Neural crest cell (in vitro differentiated cells): ENCODE results near the gene RHEB. TPM values are rescaled to one million over a fixed set of nuclear protein-coding genes. Genes with fewer than 3 reads are reported as not detected.

Experiments used
- DNase-seq: peaks from one replicate; pipeline ENCODE4 v3.0.0; 2021; ENCODE audit warnings: low read depth, mixed read lengths, low spot score
- H3K27ac Mint-ChIP-seq: one replicate; pipeline ENCODE4 v1.8.0; 2021; ENCODE audit warnings: mild to moderate bottlenecking, mixed read lengths; ENCODE audit not compliant: unreplicated experiment
- H3K27me3 Mint-ChIP-seq: 2 replicates; pipeline ENCODE4 v1.8.0; 2021; ENCODE audit warnings: low read depth, mild to moderate bottlenecking, mixed read lengths
- H3K36me3 Mint-ChIP-seq: 2 replicates; pipeline ENCODE4 v1.8.0; 2021; ENCODE audit warnings: low read depth, mild to moderate bottlenecking, mixed read lengths
- H3K4me1 Mint-ChIP-seq: 2 replicates; pipeline ENCODE4 v1.8.0; 2021; ENCODE audit warnings: mixed read lengths
- H3K4me3 Mint-ChIP-seq: one replicate; pipeline ENCODE4 v1.8.0; 2021; ENCODE audit warnings: mild to moderate bottlenecking, mixed read lengths
- H3K9me3 Mint-ChIP-seq: 2 replicates; pipeline ENCODE4 v1.8.0; 2021; ENCODE audit warnings: mixed read lengths
- total RNA-seq: library from RNA; stranded (reverse); gene quantifications from 2 replicates; pipeline ENCODE4 v1.2.1, GENCODE V29; 2021
- TF ChIP-seq, protein P1 (sequence below): fragments of 200-600 bp; sonication (generic); conservative IDR thresholded peaks from 2 replicates; pipeline ENCODE4 v1.5.0; 2021; ENCODE audit warnings: antibody characterized with exemption, mild to moderate bottlenecking

The RHEB gene
- total RNA-seq, 1 donor from 2014 or later: 92.9 TPM

DNA sequence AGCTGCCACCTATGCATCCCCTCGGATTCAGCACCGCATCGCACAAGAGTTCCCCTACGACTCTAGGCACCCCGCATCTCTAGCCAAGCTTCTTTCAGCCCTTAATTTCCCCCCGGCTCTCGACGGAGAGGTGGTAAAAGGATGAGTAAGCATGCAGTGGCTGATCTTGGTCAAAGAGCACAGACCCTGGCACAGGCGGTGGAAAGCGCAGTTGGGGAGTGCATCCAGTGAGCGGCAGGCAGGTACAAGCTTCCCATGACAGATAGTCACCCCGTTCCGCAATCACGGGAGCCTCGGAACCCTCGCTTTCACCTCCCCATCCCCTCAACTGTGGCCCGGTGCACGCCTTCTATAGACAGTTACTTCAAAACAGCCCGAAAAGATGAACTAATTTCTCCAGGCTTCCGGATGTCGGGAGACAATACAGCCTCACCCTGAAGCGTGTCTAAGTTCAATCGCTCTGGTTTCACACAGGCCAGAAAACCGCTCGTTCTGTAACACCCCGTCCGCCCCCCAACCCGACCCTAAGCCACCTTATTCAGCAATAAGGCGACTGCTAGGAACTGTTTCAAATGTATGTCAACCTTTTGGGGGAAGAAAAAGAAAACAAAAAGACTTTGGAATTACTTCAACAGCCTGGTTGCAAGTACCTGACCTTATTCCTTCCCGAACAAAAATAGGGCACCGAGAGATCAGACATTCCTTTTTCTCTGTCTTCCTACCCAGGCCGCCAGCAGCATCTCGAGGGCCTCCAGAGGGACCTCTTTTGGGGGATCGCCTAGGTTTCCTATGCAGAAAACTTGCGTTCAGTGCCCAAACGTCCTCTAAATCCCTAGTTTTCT is 1.4 kb downstream of the RHEB start:
- DNase-seq: no peak
- peak overlapping the region; percentile 95 for H3K27ac Mint-ChIP-seq
- H3K9me3 Mint-ChIP-seq: peaks cover 7% of the 10 kb centered on the region
- H3K4me1 Mint-ChIP-seq: peaks cover 38% of the 10 kb centered on the region
- peaks cover 18% of the 10 kb centered on the region for H3K36me3 Mint-ChIP-seq
- H3K27me3 Mint-ChIP-seq: no peaks in the 10 kb centered on the region
- TF ChIP-seq, protein P1, sequence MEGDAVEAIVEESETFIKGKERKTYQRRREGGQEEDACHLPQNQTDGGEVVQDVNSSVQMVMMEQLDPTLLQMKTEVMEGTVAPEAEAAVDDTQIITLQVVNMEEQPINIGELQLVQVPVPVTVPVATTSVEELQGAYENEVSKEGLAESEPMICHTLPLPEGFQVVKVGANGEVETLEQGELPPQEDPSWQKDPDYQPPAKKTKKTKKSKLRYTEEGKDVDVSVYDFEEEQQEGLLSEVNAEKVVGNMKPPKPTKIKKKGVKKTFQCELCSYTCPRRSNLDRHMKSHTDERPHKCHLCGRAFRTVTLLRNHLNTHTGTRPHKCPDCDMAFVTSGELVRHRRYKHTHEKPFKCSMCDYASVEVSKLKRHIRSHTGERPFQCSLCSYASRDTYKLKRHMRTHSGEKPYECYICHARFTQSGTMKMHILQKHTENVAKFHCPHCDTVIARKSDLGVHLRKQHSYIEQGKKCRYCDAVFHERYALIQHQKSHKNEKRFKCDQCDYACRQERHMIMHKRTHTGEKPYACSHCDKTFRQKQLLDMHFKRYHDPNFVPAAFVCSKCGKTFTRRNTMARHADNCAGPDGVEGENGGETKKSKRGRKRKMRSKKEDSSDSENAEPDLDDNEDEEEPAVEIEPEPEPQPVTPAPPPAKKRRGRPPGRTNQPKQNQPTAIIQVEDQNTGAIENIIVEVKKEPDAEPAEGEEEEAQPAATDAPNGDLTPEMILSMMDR: no peak
- peak overlapping the region; percentile 99 for H3K4me3 Mint-ChIP-seq

DNA sequence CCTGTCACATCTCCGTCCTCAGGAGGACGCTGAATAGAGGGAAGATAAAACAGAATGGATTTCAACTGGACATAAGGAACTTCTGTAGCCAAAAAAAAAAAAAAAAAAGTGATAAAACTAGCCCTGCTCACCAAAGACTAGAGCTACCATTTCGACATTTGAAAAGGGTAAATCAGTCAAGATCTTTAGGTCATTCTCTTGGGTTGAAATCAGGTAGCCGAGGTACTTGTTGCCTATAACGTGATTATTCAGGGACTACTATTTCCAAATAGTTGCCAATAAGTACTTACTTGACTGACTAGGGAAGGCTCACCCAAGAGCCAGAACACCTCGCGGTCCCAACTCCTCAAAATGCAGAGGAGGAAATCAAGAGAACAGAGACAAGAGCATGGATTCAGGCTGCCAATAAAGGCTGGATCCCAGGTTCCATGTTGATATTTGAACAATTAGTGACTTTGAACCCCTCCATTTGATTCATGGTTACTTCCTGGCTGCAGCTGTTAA is 2.0 kb downstream of the RHEB start:
- H3K27me3 Mint-ChIP-seq: no peaks in the 10 kb centered on the region
- peaks cover 41% of the 10 kb centered on the region for H3K4me1 Mint-ChIP-seq
- H3K36me3 Mint-ChIP-seq: peaks cover 20% of the 10 kb centered on the region
- H3K27ac Mint-ChIP-seq: peak overlapping the region; percentile 46
- peak overlapping the region; percentile 99 for H3K4me3 Mint-ChIP-seq
- H3K9me3 Mint-ChIP-seq: peaks cover 7% of the 10 kb centered on the region
- TF ChIP-seq, protein P1: no peak
- no peak for DNase-seq

DNA sequence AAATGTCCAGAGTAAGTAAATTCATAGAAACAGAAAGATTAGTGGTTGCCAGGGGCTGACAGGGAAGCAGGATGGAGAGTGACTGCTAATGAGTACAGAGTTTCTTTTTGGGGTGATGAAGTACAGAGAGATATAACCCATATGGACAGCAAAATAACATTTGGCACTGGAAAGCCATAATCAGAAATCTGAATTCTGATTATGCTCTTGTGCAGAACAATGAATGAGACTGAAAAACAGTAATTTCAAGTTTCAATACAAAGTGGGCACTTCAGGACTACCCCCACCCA is 4.5 kb downstream of the RHEB start:
- Mint-ChIP-seq H3K27ac (no peak overlapping the region), H3K36me3 (peaks cover 24% of the 10 kb centered on the region), H3K27me3 (no peaks in the 10 kb centered on the region), H3K4me1 (peaks cover 48% of the 10 kb centered on the region), H3K9me3 (peaks cover 6% of the 10 kb centered on the region), H3K4me3 (peak overlapping the region; percentile 58)
- TF ChIP-seq, protein P1: no peak
- no peak for DNase-seq

DNA sequence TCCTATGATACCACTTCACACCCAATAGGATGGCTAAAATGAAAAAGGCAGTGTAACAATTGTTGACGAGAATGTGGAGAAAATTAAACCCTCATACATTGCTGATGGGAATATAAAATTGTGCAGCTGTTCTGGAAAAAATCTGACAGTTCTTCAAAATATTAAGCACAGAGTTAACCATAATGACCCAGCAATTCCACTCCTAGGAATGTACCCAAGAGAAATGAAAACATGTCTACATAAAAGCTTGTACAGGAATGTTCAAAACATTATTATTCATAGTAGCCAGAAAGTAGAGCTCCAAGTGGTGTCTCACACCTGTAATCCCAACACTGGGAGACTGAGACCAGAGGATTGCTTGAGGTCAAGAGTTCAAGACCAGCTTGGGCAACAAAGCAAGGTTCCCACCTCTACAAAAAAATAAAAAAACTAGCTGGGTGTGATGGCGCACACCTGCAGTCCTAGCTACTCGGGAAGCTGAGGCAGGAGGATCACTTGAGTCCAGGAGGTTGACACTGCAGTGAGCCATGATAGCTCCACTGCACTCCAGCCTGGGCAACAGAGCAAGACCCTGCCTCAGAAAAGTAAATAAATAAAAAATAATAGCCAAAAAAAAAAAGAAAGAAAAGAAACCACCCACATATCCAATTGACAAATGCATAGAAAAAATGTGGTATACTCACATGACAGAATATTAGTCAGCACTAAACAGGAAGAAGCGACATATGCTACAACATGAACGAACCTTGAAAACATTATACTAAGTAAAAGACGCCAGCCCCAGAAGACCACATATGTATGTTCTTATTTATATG is 5.0 kb downstream of the RHEB start:
- TF ChIP-seq, protein P1: no peak
- Mint-ChIP-seq H3K4me3 (peak overlapping the region; percentile 58), H3K4me1 (peaks cover 48% of the 10 kb centered on the region)

DNA sequence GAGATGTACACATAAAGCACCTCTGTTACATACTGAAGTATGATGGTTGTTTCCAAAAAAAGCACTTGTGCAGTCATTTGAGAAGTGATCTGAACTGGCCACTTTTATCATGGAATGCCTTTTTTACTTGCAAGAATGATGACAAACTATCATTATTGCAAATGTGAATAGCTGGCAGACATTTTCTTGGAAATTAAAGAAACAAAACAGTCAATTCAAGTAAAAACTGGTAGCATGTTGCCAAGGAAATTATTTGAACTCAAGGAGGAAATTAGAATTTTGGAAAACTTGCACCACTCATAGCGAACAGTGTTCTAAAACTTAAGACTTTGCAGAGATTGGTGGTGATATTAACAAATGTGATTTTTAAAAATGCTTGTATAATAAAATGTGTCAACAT is 6.6 kb downstream of the RHEB start:
- TF ChIP-seq, protein P1: no peak
- Mint-ChIP-seq H3K27ac (no peak overlapping the region), H3K4me1 (peaks cover 55% of the 10 kb centered on the region), H3K36me3 (peaks cover 25% of the 10 kb centered on the region), H3K27me3 (no peaks in the 10 kb centered on the region), H3K4me3 (no peak overlapping the region), H3K9me3 (peaks cover 10% of the 10 kb centered on the region)
- DNase-seq: no peak

More for the DNA sequence above, 5.0 kb downstream of the RHEB start:
- Mint-ChIP-seq H3K36me3 (peaks cover 25% of the 10 kb centered on the region), H3K9me3 (peaks cover 10% of the 10 kb centered on the region), H3K27ac (no peak overlapping the region), H3K27me3 (no peaks in the 10 kb centered on the region)
- DNase-seq: no peak
